Panc1 (cell line): ENCODE data around the gene CEBPE.

Experiments
- CTCF ChIP-seq: fragments of 450-650 bp; IDR thresholded peaks from 2 replicates; pipeline ENCODE4 v1.5.1; 2017; ENCODE audit warnings: mild to moderate bottlenecking
- REST ChIP-seq, 2 experiments: IDR thresholded peaks; 2 replicates each; pipeline ENCODE4 v1.6.1; 2011 to 2012; ENCODE audit warnings: low read depth in 2 of 2, control low read depth in 1 of 2, low read length in 1 of 2, mild to moderate bottlenecking in 1 of 2, moderate library complexity in 1 of 2; ENCODE audit not compliant: insufficient read depth in 1 of 2

- TF ChIP-seq CTCF = no peak
- TF ChIP-seq REST (IDR thresholded peaks at IDR 0.05; ENCODE audit: insufficient read depth in 1 of 2, low read depth in 2 of 2, low read length in 1 of 2) = no peak
These were observed 27.4 kb upstream of the CEBPE start for GRCh38 chr14:23146351-23146910.
